CD14-positive monocyte (primary cell): Measurements from ENCODE around the gene PDP2. TPM values are rescaled to one million over a fixed set of nuclear protein-coding genes. Genes with fewer than 3 reads are reported as not detected.

Source experiments
- DNase-seq, 3 donors: peaks; one replicate each; pipeline ENCODE4 v3.0.0-alpha.2; 2011 to 2022
- H2AFZ ChIP-seq: 2 replicates; pipeline ENCODE4 v1.6.0; 2012; ENCODE audit warnings: mild to moderate bottlenecking, low read depth, low read length, inconsistent platforms; ENCODE audit not compliant: insufficient read depth, poor library complexity, severe bottlenecking
- H3K27ac ChIP-seq, 2 donors: 1 replicate in 1 of 2; 2 replicates in 1 of 2; pipeline ENCODE4 v1.5.1; 2012 to 2013; ENCODE audit warnings: low read length in 2 of 2, control low read depth in 1 of 2, inconsistent platforms in 1 of 2, low read depth in 1 of 2, mild to moderate bottlenecking in 1 of 2
- H3K27me3 ChIP-seq, 2 donors: one replicate each; pipeline versions ENCODE4 v1.6.0 to v1.6.1; 2011 to 2013; ENCODE audit warnings: low read length in 2 of 2; ENCODE audit not compliant: control insufficient read depth in 2 of 2, insufficient read depth in 2 of 2
- H3K36me3 ChIP-seq, 2 donors: replicated peaks in 1 of 2; 1 replicate in 1 of 2; 2 replicates in 1 of 2; pipeline versions ENCODE4 v1.5.1 to v1.6.1; 2012 to 2013; ENCODE audit warnings: low read length in 2 of 2, control low read depth in 1 of 2, inconsistent platforms in 1 of 2, mild to moderate bottlenecking in 1 of 2; ENCODE audit not compliant: insufficient read depth in 2 of 2, control insufficient read depth in 1 of 2
- H3K4me1 ChIP-seq, 2 donors: 1 replicate in 1 of 2; 2 replicates in 1 of 2; pipeline versions ENCODE4 v1.5.1 to v1.6.1; 2012 to 2013; ENCODE audit warnings: low read length in 2 of 2, control low read depth in 1 of 2, inconsistent platforms in 1 of 2, mild to moderate bottlenecking in 1 of 2, moderate library complexity in 1 of 2; ENCODE audit not compliant: insufficient read depth in 2 of 2, control insufficient read depth in 1 of 2
- H3K4me2 ChIP-seq: replicated peaks from 2 replicates; pipeline ENCODE3; 2012; ENCODE audit warnings: low read length, moderate library complexity, mild to moderate bottlenecking; ENCODE audit not compliant: poor library complexity, severe bottlenecking; ENCODE audit errors: extremely low read depth
- H3K4me3 ChIP-seq, 3 experiments: fragments of 200-600 bp in 1 of 3; sonication (generic) in 1 of 3; replicated peaks in 1 of 3; 1 replicate in 2 of 3; 2 replicates in 1 of 3; pipeline ENCODE4 v1.5.1; 2011 to 2013; ENCODE audit warnings: low read length in 3 of 3, mild to moderate bottlenecking in 3 of 3, control low read depth in 2 of 3, low read depth in 2 of 3, inconsistent platforms in 1 of 3, moderate library complexity in 1 of 3
- H3K79me2 ChIP-seq: 2 replicates; pipeline ENCODE4 v1.6.0; 2012; ENCODE audit warnings: mild to moderate bottlenecking, control low read depth, inconsistent platforms, low read length, moderate library complexity; ENCODE audit not compliant: insufficient read depth
- H3K9ac ChIP-seq: 2 replicates; pipeline ENCODE4 v1.6.0; 2017; ENCODE audit warnings: low read length, mild to moderate bottlenecking; ENCODE audit not compliant: insufficient read depth, poor library complexity, severe bottlenecking
- H3K9me3 ChIP-seq, 2 donors: replicated peaks in 1 of 2; 1 replicate in 1 of 2; 2 replicates in 1 of 2; pipeline versions ENCODE4 v1.5.1 to v1.6.1; 2012 to 2013; ENCODE audit warnings: low read length in 2 of 2, control low read depth in 1 of 2; ENCODE audit not compliant: control insufficient read depth in 1 of 2, insufficient read depth in 1 of 2
- H4K20me1 ChIP-seq: 2 replicates; pipeline ENCODE4 v1.6.0; 2012; ENCODE audit warnings: mild to moderate bottlenecking, low read length, control low read depth, moderate library complexity; ENCODE audit not compliant: insufficient read depth
- H3K27ac Mint-ChIP-seq, 7 donors: one replicate each; pipeline ENCODE4 v1.8.0; 2020; ENCODE audit warnings: mild to moderate bottlenecking in 7 of 7, mixed read lengths in 7 of 7, moderate library complexity in 6 of 7, inconsistent platforms in 2 of 7
- H3K27me3 Mint-ChIP-seq, 3 donors: one replicate each; pipeline ENCODE4 v1.8.0; 2021 to 2022; ENCODE audit warnings: low read depth in 3 of 3, mild to moderate bottlenecking in 3 of 3, mixed read lengths in 3 of 3, moderate library complexity in 3 of 3, inconsistent platforms in 1 of 3
- H3K36me3 Mint-ChIP-seq, 2 donors: one replicate each; pipeline ENCODE4 v1.8.0; 2020; ENCODE audit warnings: mixed read lengths in 2 of 2, inconsistent platforms in 1 of 2, mild to moderate bottlenecking in 1 of 2
- H3K4me1 Mint-ChIP-seq: one replicate; pipeline ENCODE4 v1.8.0; 2020; ENCODE audit warnings: mild to moderate bottlenecking, mixed read lengths
- H3K4me3 Mint-ChIP-seq, 2 donors: one replicate each; pipeline ENCODE4 v1.8.0; 2020; ENCODE audit warnings: mild to moderate bottlenecking in 2 of 2, mixed read lengths in 2 of 2, moderate library complexity in 1 of 2
- H3K9me3 Mint-ChIP-seq, 7 donors: one replicate each; pipeline ENCODE4 v1.8.0; 2020 to 2022; ENCODE audit warnings: mixed read lengths in 7 of 7, mild to moderate bottlenecking in 6 of 7, moderate library complexity in 6 of 7, inconsistent platforms in 2 of 7
- CTCF ChIP-seq: fragments of 200-600 bp; IDR thresholded peaks from one replicate; pipeline ENCODE4 v1.8.0; 2022; ENCODE audit warnings: antibody characterized with exemption, mild to moderate bottlenecking
- WGBS: methylation state at CpG from one replicate; pipeline ENCODE4 v1.1.5; 2013; ENCODE audit warnings: missing lambda C conversion rate; ENCODE audit not compliant: insufficient coverage; 5-methylcytosine and 5-hydroxymethylcytosine counted together
- intact Hi-C, 2 donors: fragments of 100-400 bp; cut with micrococcal nuclease; formaldehyde crosslinking; loops; one replicate each; pipeline versions ENCODE4 v1.15.0 to v1.15.1; 2023
- polyA plus RNA-seq, 3 donors: library from polyadenylated mRNA; depleted of rRNA in 1 of 3; unstranded in 2 of 3; stranded (reverse) in 1 of 3; fragments of 300-500 nt in 2 of 3; fragments of >200 nt in 1 of 3; fragmentation: Illumina TruSeq in 2 of 3; gene quantifications; 1 replicate in 2 of 3; 2 replicates in 1 of 3; pipeline ENCODE4 v1.2.3, GENCODE V29; 2012 to 2021

The PDP2 gene
- polyA plus RNA-seq, 3 donors, result 1.1 TPM; not detected in 2

GRCh38 chr16:66842765-66843164, 37.5 kb upstream of the PDP2 start:
- Histone ChIP-seq H3K4me2 (no peak overlapping the region), H3K27ac (no peak overlapping the region), H3K79me2 (no peaks in the 10 kb centered on the region), H3K27me3 (peaks cover 22 to 55% of the 10 kb centered on the region in 2 donors), H3K36me3 (no peaks in the 10 kb centered on the region), H2AFZ (no peak overlapping the region), H3K4me1 (peaks cover 6 to 10% of the 10 kb centered on the region in 2 donors), H3K9me3 (peaks cover 0 to 14% of the 10 kb centered on the region in 2 donors), H3K9ac (no peak overlapping the region), H4K20me1 (no peaks in the 10 kb centered on the region), H3K4me3 (no peak overlapping the region)
- no peak overlapping the region for H3K4me3 Mint-ChIP-seq
- peak overlapping the region in 1 of 7 donors; percentile 2 for H3K27ac Mint-ChIP-seq
- intact Hi-C loops, result no loop called here
- H3K27me3 Mint-ChIP-seq, result peaks cover 53 to 65% (median 63%) of the 10 kb centered on the region in 3 donors
- peaks cover 12% of the 10 kb centered on the region for H3K4me1 Mint-ChIP-seq
- no peak for TF ChIP-seq CTCF
- DNase-seq, result no peak
- H3K9me3 Mint-ChIP-seq, result peaks cover 5 to 16% (median 12%) of the 10 kb centered on the region in 7 donors
- WGBS, result 85% methylated on average over 5 of the region's 7 CpGs
- H3K36me3 Mint-ChIP-seq, result peaks cover 0 to 9% of the 10 kb centered on the region in 2 donors

GRCh38 chr16:66843191-66843590, 37.1 kb upstream of the PDP2 start:
- peaks cover 6 to 10% of the 10 kb centered on the region in 2 donors for H3K4me1 ChIP-seq
- H3K79me2 ChIP-seq, result no peaks in the 10 kb centered on the region
- no peak for TF ChIP-seq CTCF
- intact Hi-C loops, result no loop called here
- no peak overlapping the region for H3K4me3 ChIP-seq
- Mint-ChIP-seq H3K4me1 (peaks cover 12% of the 10 kb centered on the region), H3K27me3 (peaks cover 51 to 69% (median 63%) of the 10 kb centered on the region in 3 donors), H3K9me3 (peaks cover 1 to 16% (median 8%) of the 10 kb centered on the region in 7 donors), H3K27ac (peak overlapping the region in 1 of 7 donors; percentile 2), H3K4me3 (peak overlapping the region in 1 of 2 donors; percentile 84), H3K36me3 (peaks cover 0 to 9% of the 10 kb centered on the region in 2 donors)
- no peak overlapping the region for H3K27ac ChIP-seq
- no peak for DNase-seq
- H4K20me1 ChIP-seq, result no peaks in the 10 kb centered on the region
- H3K9me3 ChIP-seq, result peaks cover 0 to 14% of the 10 kb centered on the region in 2 donors
- peaks cover 22 to 55% of the 10 kb centered on the region in 2 donors for H3K27me3 ChIP-seq
- H2AFZ ChIP-seq, result no peak overlapping the region
- 100% methylated on average over 1 of the region's 2 CpGs for WGBS
- H3K4me2 ChIP-seq, result no peak overlapping the region
- H3K36me3 ChIP-seq, result no peaks in the 10 kb centered on the region
- no peak overlapping the region for H3K9ac ChIP-seq
